Measurements from ENCODE around the gene PGAP2.

PGAP2 gene

DNA sequence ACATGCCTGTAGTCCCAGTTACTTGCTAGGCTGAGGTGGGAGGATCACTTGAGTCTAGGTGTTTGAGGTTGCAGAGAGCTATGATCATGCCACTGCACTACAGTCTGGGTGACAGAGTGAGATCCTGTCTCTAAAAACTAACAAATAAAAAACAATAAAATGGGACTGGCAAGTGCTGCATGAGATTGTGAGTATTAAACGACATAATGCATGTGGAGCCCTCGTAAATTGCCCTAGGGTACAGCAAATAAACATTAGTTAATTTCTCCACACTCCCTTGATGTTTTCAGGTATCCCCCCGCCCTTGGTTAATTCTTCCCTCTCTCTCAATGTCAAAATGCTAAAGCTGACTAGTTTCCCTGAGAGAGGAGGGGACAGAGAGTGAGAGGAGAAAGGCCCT, 37.3 kb downstream of the PGAP2 start:
- Histone ChIP-seq H3K4me3 (ENCODE audit: low read depth, low read length) (no peak overlapping the region), H3K9me3 (no peaks in the 10 kb centered on the region), H3K27me3 (no peaks in the 10 kb centered on the region), H3K4me1 (no peaks in the 10 kb centered on the region), H3K36me3 (no peaks in the 10 kb centered on the region)
- no peak for DNase-seq
- TF ChIP-seq, protein P1, sequence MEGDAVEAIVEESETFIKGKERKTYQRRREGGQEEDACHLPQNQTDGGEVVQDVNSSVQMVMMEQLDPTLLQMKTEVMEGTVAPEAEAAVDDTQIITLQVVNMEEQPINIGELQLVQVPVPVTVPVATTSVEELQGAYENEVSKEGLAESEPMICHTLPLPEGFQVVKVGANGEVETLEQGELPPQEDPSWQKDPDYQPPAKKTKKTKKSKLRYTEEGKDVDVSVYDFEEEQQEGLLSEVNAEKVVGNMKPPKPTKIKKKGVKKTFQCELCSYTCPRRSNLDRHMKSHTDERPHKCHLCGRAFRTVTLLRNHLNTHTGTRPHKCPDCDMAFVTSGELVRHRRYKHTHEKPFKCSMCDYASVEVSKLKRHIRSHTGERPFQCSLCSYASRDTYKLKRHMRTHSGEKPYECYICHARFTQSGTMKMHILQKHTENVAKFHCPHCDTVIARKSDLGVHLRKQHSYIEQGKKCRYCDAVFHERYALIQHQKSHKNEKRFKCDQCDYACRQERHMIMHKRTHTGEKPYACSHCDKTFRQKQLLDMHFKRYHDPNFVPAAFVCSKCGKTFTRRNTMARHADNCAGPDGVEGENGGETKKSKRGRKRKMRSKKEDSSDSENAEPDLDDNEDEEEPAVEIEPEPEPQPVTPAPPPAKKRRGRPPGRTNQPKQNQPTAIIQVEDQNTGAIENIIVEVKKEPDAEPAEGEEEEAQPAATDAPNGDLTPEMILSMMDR (IDR thresholded peaks at IDR 0.05; ENCODE audit: low read depth, low read length): no peak

DNA sequence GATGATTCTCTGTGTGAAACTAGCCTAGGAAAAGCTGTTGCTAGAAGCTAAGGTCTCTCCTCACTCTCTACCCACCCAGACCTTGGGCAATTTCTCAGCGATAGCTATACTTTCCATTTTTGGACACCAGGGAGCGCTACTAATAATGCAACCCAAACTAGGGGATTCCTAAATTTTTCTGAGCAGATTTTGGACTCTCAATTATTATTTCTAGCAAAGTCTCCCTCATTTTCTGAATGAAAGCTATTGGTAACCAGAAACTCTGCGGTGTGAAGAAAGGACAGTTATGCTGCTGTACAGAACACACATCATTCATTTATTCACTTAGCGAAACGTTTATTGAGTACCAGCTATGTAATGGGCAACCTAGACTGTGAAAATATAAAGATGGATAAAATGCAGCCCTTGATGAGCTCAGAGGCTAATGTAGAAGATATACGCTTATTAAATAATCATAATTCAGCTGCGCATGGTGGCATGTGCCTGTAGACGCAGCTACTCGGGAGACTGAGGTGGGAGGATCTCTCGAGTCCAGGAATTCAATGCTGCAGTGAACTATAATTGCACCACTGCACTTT, 41.0 kb downstream of the PGAP2 start:
- H3K4me3 ChIP-seq (ENCODE audit: low read depth, low read length): no peak overlapping the region
- TF ChIP-seq, protein P1 (IDR thresholded peaks at IDR 0.05; ENCODE audit: low read depth, low read length): peak; percentile 69
- no peaks in the 10 kb centered on the region for H3K27me3 ChIP-seq
- DNase-seq: peak; percentile 17
- H3K9me3 ChIP-seq: no peaks in the 10 kb centered on the region
- no peaks in the 10 kb centered on the region for H3K36me3 ChIP-seq
- no peaks in the 10 kb centered on the region for H3K4me1 ChIP-seq

DNA sequence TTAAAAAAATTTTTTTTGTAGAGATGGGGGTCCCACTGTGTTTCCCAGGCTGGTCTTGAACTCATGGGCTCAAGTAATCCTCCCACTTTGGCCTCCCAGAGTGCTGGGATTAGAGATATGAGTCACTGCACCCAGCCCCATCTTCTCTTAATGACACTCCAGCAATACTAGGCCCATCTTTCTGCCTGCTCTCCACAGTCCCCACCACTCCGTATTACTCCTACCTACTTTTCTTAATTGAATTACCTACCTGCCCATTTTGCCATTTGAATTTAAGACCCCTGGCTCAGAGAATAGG, 45.1 kb downstream of the PGAP2 start:
- H3K4me1 ChIP-seq: no peaks in the 10 kb centered on the region
- no peaks in the 10 kb centered on the region for H3K27me3 ChIP-seq
- H3K4me3 ChIP-seq (ENCODE audit: low read depth, low read length): no peak overlapping the region
- H3K9me3 ChIP-seq: no peaks in the 10 kb centered on the region
- no peak for DNase-seq
- TF ChIP-seq, protein P1 (IDR thresholded peaks at IDR 0.05; ENCODE audit: low read depth, low read length): no peak
- H3K36me3 ChIP-seq: no peaks in the 10 kb centered on the region

DNA sequence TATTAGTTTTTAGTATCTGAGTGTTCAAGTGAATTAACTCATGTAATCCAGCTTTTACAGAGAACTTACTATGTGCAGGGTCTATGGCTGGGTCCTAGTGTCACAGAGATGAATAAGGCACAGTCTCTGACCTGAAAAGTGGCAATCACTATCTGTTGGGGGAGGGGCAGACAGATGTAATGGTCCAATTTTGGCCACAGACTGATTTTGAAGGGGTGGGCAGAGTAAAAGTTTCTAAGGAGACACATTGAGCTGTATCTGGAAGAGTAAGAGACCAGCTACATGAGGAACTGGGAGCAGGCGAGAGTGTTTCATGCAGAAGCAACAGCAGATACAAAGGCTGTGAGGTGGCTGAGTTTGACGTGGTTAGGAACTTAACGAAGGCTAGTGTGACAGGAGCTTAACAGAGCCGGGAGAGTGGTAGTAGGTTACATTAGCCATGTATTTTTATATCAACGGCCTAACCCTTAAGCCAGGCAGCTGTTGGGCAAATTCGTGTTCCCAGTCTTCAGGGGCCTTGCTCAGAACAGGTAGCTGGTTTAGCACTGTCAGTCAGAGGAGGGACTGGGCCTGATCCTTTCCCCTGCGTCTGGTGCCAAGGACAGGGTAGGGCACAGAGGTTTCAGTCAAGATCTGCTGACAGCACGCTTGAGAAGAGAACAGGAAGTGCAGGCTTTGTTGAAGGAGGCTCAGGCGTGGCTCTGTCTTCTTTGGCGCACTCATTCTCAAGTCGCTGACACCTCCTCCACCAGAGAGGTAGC, 45.7 kb downstream of the PGAP2 start:
- H3K4me1 ChIP-seq: no peaks in the 10 kb centered on the region
- no peaks in the 10 kb centered on the region for H3K27me3 ChIP-seq
- no peak for DNase-seq
- no peak overlapping the region for H3K4me3 ChIP-seq (ENCODE audit: low read depth, low read length)
- no peaks in the 10 kb centered on the region for H3K9me3 ChIP-seq
- TF ChIP-seq, protein P1 (IDR thresholded peaks at IDR 0.05; ENCODE audit: low read depth, low read length): no peak
- no peaks in the 10 kb centered on the region for H3K36me3 ChIP-seq

DNA sequence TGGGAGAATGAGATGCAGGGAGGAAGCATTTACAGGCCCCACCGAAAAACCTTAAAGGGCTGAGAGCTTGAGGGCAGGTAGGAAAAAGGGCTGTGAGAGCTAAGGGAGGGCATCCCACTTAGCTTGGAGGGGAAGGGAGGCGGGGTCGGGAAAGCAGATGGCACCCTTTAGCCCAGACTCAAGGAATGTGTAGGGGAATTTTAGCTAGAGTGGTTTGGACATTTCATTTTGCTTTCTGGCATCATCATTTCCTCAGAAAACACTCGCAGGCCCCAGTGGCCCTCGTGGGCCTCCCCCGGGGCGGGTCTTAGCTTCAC, 46.3 kb downstream of the PGAP2 start:
- no peaks in the 10 kb centered on the region for H3K27me3 ChIP-seq
- no peak for DNase-seq
- no peaks in the 10 kb centered on the region for H3K36me3 ChIP-seq
- peak overlapping the region; percentile 28 for H3K4me3 ChIP-seq (ENCODE audit: low read depth, low read length)
- TF ChIP-seq, protein P1 (IDR thresholded peaks at IDR 0.05; ENCODE audit: low read depth, low read length): no peak
- H3K9me3 ChIP-seq: no peaks in the 10 kb centered on the region
- H3K4me1 ChIP-seq: no peaks in the 10 kb centered on the region

DNA sequence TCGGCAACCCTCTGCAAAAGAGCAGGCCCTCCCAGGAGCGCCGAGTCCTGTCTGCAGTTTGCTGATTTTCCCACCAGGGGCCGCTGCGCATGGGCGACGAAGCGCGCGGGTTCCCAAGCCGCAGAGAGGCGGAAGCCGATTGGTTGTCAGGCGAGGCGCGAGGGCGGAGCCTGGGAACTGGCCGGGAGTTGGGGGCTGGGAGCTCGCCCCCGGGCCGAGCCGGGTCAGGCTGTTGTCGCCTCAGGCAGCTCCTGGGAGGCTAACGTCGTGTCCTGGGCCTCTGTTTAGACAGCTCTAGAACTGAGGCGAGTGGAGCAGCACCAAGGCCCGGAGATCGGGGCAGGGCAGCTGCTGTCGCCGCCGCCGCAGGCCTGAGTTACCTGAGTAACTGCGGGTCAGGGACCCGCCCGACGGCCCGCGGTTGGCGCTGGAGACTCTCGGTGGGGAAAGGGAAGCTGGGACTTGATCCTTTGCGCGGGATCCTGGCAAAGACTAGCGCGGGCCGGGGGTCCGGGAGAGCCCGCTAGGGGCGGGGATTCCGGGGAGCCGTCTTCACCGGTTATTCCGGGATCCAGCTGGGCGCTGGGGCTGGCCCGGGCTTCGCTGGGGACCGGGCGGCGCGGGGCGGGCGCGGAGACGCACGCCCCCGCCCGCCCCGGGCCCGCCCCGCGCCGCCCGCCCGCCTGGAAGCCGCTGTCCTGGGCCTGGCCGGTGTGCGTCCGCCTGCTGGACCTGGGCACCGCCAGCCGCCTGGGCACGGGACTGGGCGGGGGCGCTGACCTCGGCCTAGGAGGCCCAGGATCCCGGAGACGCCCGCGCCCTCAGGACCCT, 46.8 kb downstream of the PGAP2 start, which contains the start of gene STIM1:
STIM1 (plus strand) TSS at position 688 of the 831 bp plus-strand sequence. CDS start 607 bp downstream, outside the sequence.
- Histone ChIP-seq H3K36me3 (no peaks in the 10 kb centered on the region), H3K27me3 (no peaks in the 10 kb centered on the region), H3K4me3 (ENCODE audit: low read depth, low read length) (peak within 1 kb of the TSS; percentile 71), H3K9me3 (no peaks in the 10 kb centered on the region), H3K4me1 (no peaks in the 10 kb centered on the region)
- DNase-seq: peak; percentile 89
- TF ChIP-seq, protein P1 (IDR thresholded peaks at IDR 0.05; ENCODE audit: low read depth, low read length): peak; percentile 67
